Activated CD8-positive, alpha-beta memory T cell treated with anti-CD3 and anti-CD28 coated beads, Interleukin-2, amount 50 U/mL, for 1 hour (primary cell): ENCODE measurements around the gene CSF3.

Experiments
- DNase-seq: peaks from one replicate; pipeline ENCODE4 v3.0.0-alpha.2; 2020; ENCODE audit errors: extremely low read depth

Gene CSF3

GRCh38 chr17:40060887-40061608, 45.8 kb downstream of the CSF3 start:
- DNase-seq, result no peak

DNA sequence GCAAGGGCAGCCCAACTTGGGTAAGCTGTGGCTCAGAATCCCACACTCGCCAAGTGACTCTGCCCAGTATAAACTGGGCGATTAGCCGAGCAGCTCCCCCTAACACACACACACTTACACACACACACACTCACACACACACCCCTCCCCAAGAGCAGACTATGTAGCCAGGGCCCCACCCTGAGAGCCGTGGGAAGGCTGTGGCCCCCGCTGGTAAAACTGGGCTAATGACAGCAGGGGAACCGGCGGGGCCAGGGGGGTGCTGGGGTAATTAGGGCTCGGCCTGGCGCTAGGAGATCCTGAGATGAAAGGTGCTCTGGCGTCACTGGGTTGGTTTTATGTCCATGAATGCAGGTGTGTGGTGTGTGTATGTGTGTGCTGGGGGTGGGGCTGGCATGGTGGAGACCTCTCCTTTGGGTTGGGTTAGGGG, 46.4 kb downstream of the CSF3 start:
- DNase-seq, result no peak

DNA sequence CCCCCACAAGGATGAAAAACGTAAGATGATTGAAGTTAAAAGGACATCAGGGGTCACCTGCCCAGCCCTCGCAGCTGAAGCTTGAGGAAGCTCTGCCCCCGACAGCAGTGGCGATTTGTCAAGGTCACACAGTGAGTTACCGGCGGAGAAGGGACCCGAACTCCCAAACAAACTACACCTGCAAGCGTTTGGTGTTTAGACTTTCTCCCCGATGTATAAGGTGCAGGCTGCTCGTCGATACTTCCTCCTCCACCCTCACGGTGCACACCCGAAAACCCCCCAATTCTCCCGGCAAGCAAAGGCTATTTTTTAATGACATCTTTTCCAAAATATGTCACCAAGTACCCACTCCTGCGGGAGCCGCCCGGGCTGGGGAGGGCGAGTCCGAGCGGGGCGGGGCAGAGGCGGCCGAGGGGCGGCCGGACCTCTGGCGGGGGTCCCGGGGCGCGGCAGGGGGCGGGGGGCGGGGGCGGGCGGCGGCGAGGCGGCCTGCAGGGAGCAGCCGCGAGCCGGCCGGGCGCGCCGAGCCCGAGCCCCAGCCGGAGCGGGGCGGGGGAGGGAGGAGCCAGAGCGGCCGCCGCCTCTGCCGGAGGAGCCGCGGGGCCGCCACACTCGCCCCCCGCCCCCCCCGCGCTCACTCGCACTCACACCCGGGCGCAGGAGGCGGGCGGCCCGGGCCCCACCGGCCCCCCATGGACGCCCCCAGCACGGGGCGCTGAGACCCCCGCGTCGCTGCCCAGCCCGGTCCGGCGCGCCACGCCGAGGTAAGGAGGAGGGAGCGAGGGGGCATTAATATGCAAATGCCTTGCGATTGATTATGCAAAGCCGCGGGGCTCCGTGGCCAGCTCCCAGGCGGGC, 47.3 kb downstream of the CSF3 start, which contains the start of gene THRA:
Gene THRA (plus strand): TSS at position 637 of the 858 bp plus-strand sequence. CDS start 11,524 bp downstream, outside the sequence.
- DNase-seq, result no peak

- no peak for DNase-seq
Measured at GRCh38 chr17:40063187-40063771, 48.0 kb downstream of the CSF3 start.

DNA sequence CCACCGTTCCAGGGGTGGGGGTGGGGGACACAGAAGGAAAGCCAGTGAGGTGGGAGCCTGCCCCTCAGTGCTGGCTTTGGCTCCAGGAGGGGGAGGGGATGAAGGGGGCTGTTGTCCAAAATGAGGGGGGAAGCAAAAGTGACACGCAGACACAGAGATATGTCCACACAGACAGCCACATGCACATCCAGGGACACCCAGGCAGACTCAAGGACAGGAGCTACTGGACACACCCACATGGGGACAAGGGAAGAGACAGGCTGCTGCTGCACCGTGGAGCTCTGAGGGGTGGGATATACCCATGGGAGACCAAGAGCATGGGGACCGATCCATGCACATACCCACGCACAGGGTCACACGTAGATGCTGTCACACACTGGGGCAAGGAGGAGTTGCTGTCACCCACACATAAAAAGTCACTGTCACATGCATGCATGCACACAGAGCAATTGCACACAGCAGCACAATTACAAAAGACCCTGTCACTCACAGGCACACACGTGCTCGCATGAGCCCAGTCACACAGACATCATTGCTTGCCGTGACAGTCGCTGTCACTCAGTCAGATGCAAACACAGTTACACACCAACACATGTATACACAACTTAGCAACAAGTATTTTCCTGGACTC, 48.8 kb downstream of the CSF3 start:
- no peak for DNase-seq

GRCh38 chr17:40064971-40065768, 49.9 kb downstream of the CSF3 start:
- DNase-seq, result no peak

- DNase-seq, result no peak
Measured at GRCh38 chr17:40065769-40066510, 50.7 kb downstream of the CSF3 start.
